Liver (tissue), 9 donors: ENCODE data around the gene BICDL2. TPM values are rescaled to one million over a fixed set of nuclear protein-coding genes. Genes with fewer than 3 reads are reported as not detected.

Source experiments
- DNase-seq: peaks from one replicate; pipeline ENCODE4 v3.0.0-alpha.2; 2017; ENCODE audit warnings: low spot score
- H3K27ac ChIP-seq, 2 donors: one replicate each; pipeline ENCODE4 v1.7.0; 2013; ENCODE audit warnings: inconsistent platforms in 2 of 2, low read length in 2 of 2, control low read depth in 1 of 2, low read depth in 1 of 2, mild to moderate bottlenecking in 1 of 2
- H3K27me3 ChIP-seq, 4 donors: one replicate each; pipeline versions ENCODE4 v1.6.1 to v1.7.0; 2013; ENCODE audit warnings: low read length in 3 of 4, inconsistent platforms in 1 of 4, mild to moderate bottlenecking in 1 of 4, moderate library complexity in 1 of 4; ENCODE audit not compliant: control insufficient read depth in 4 of 4, insufficient read depth in 4 of 4
- H3K36me3 ChIP-seq, 4 donors: one replicate each; pipeline versions ENCODE4 v1.6.1 to v1.7.0; 2013; ENCODE audit warnings: low read length in 3 of 4, mild to moderate bottlenecking in 3 of 4, low read depth in 1 of 4, moderate library complexity in 1 of 4; ENCODE audit not compliant: control insufficient read depth in 4 of 4, insufficient read depth in 3 of 4
- H3K4me1 ChIP-seq, 4 donors: one replicate each; pipeline versions ENCODE4 v1.6.1 to v1.7.0; 2013; ENCODE audit warnings: low read length in 3 of 4, mild to moderate bottlenecking in 3 of 4, moderate library complexity in 1 of 4; ENCODE audit not compliant: control insufficient read depth in 4 of 4, insufficient read depth in 4 of 4
- H3K4me3 ChIP-seq, 3 donors: one replicate each; pipeline versions ENCODE4 v1.6.1 to v1.7.0; 2013; ENCODE audit warnings: low read length in 3 of 3, control low read depth in 1 of 3, low read depth in 1 of 3, mild to moderate bottlenecking in 1 of 3
- H3K9ac ChIP-seq, 2 donors: one replicate each; pipeline ENCODE4 v1.7.0; 2013; ENCODE audit warnings: low read length in 2 of 2, mild to moderate bottlenecking in 2 of 2, moderate library complexity in 2 of 2, control low read depth in 1 of 2, low read depth in 1 of 2
- H3K9me3 ChIP-seq, 4 donors: one replicate each; pipeline versions ENCODE4 v1.6.1 to v1.7.0; 2013; ENCODE audit warnings: low read length in 3 of 4; ENCODE audit not compliant: control insufficient read depth in 4 of 4
- CTCF ChIP-seq: fragments of 150-350 bp; IDR thresholded peaks from 2 replicates; pipeline ENCODE4 v1.5.1; 2017; ENCODE audit warnings: improper control_type of control experiment, low read depth, low read length; ENCODE audit not compliant: missing input control
- EGR1 ChIP-seq, 2 donors: IDR thresholded peaks; 2 replicates each; pipeline ENCODE4 v1.6.1; 2016 to 2018; ENCODE audit warnings: antibody characterized with exemption in 2 of 2, low read depth in 2 of 2
- FOXA1 ChIP-seq: IDR thresholded peaks from 2 replicates; pipeline ENCODE4 v1.6.1; 2016; ENCODE audit warnings: antibody characterized with exemption
- FOXA2 ChIP-seq: IDR thresholded peaks from 2 replicates; pipeline ENCODE4 v1.6.1; 2016; ENCODE audit warnings: antibody characterized with exemption
- GABPA ChIP-seq, 2 donors: IDR thresholded peaks in 1 of 2; conservative IDR thresholded peaks in 1 of 2; 2 replicates each; pipeline ENCODE4 v1.6.1; 2016; ENCODE audit warnings: antibody characterized with exemption in 2 of 2, mild to moderate bottlenecking in 1 of 2, moderate library complexity in 1 of 2
- HNF4A ChIP-seq, 2 donors: conservative IDR thresholded peaks; 2 replicates each; pipeline ENCODE4 v1.6.1; 2016; ENCODE audit warnings: antibody characterized with exemption in 2 of 2, mild to moderate bottlenecking in 2 of 2
- HNF4G ChIP-seq: IDR thresholded peaks from 2 replicates; pipeline ENCODE4 v1.6.1; 2016; ENCODE audit warnings: antibody characterized with exemption
- JUND ChIP-seq, 2 donors: IDR thresholded peaks; 2 replicates each; pipeline ENCODE4 v1.6.1; 2016; ENCODE audit warnings: antibody characterized with exemption in 2 of 2
- NR2F2 ChIP-seq: IDR thresholded peaks from 2 replicates; pipeline ENCODE4 v1.6.1; 2016; ENCODE audit warnings: antibody characterized with exemption
- REST ChIP-seq: IDR thresholded peaks from 2 replicates; pipeline ENCODE4 v1.6.1; 2016; ENCODE audit warnings: antibody characterized with exemption, mild to moderate bottlenecking
- RXRA ChIP-seq, 2 donors: IDR thresholded peaks; 2 replicates each; pipeline ENCODE4 v1.6.1; 2017 to 2018; ENCODE audit warnings: antibody characterized with exemption in 2 of 2, mild to moderate bottlenecking in 1 of 2
- SP1 ChIP-seq: IDR thresholded peaks from 2 replicates; pipeline ENCODE4 v1.6.1; 2018; ENCODE audit warnings: antibody characterized with exemption, mild to moderate bottlenecking
- TAF1 ChIP-seq: conservative IDR thresholded peaks from 2 replicates; pipeline ENCODE4 v1.6.1; 2016; ENCODE audit warnings: antibody characterized with exemption, mild to moderate bottlenecking
- YY1 ChIP-seq: IDR thresholded peaks from 2 replicates; pipeline ENCODE4 v1.6.1; 2016; ENCODE audit warnings: antibody characterized with exemption, mild to moderate bottlenecking
- WGBS: extraction: QIAGEN DNeasy Blood & Tissue Kit; methylation state at CpG from one replicate; pipeline ENCODE4 v1.1.7; 2013; 5-methylcytosine and 5-hydroxymethylcytosine counted together
- polyA plus RNA-seq, 2 donors: library from polyadenylated mRNA; stranded (reverse) in 1 of 2; unstranded in 1 of 2; fragments of 200-250 nt in 1 of 2; fragments of >200 nt in 1 of 2; fragmentation: Nextera tagmentation in 1 of 2; extraction: Ambion mirVana in 1 of 2; gene quantifications; one replicate each; pipeline versions ENCODE4 v1.2.1 to v1.2.3, GENCODE V29; 2013 to 2015
- total RNA-seq, 2 donors: library from RNA; depleted of rRNA; stranded (reverse); fragments of >200 nt; gene quantifications; one replicate each; pipeline ENCODE4 v1.2.3, GENCODE V29; 2014
- TF ChIP-seq, protein P1 (sequence below): IDR thresholded peaks from 2 replicates; pipeline ENCODE4 v1.6.1; 2016; ENCODE audit warnings: antibody characterized with exemption
- donor health status: healthy.
- donor health status: healthy.
- donor health status: healthy.
- donor health status: healthy.
- donor health status: healthy.

Gene BICDL2
- total and polyA plus RNA-seq, 4 donors = 0.15 to 0.59 (median 0.33) TPM; not detected in 1

DNA sequence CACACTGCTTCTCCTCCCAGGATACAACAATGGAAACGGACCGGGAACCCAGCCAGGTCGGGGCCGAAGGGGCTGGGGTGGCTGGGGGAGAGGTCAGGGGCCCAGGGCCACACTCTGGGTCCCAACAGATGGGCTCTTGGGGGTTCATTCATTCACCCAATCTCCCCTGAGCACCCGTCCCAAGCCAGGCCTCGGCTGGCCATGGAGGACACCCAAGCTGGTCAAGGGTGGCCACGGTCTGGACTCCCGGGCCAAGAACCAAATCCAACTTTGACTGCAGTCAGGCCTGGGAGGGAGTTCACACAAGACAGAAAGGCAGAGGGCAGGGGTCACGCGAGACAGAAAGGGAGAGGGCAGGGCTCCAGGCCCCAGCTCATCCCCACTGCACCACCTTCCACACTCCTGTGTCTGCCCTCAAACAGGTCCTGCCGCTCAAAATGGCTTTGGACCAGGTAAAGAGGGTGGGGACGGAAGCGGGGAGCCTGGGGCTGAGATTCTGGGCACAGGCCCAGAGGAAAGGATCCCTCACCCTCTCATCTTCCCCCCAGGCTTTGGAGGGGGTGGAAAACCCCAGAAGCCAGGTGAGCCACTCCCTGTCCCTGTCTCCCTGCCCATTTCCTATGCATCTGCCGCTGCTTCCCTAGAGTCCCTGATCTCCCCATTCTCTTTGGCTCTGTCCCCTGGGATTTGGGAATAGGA, 44.2 kb downstream of the BICDL2 start:
- no peak for DNase-seq
- no peaks in the 10 kb centered on the region for H3K27me3 ChIP-seq
- WGBS = 87% methylated on average over 14 of the region's 14 CpGs
- no peak overlapping the region for H3K4me3 ChIP-seq
- no peaks in the 10 kb centered on the region for H3K36me3 ChIP-seq
- H3K9ac ChIP-seq = no peak overlapping the region
- H3K9me3 ChIP-seq = no peaks in the 10 kb centered on the region
- TF ChIP-seq HNF4G = no peak
- no peak for TF ChIP-seq NR2F2
- TF ChIP-seq YY1 = no peak
- TF ChIP-seq TAF1 = no peak
- TF ChIP-seq, protein P1, sequence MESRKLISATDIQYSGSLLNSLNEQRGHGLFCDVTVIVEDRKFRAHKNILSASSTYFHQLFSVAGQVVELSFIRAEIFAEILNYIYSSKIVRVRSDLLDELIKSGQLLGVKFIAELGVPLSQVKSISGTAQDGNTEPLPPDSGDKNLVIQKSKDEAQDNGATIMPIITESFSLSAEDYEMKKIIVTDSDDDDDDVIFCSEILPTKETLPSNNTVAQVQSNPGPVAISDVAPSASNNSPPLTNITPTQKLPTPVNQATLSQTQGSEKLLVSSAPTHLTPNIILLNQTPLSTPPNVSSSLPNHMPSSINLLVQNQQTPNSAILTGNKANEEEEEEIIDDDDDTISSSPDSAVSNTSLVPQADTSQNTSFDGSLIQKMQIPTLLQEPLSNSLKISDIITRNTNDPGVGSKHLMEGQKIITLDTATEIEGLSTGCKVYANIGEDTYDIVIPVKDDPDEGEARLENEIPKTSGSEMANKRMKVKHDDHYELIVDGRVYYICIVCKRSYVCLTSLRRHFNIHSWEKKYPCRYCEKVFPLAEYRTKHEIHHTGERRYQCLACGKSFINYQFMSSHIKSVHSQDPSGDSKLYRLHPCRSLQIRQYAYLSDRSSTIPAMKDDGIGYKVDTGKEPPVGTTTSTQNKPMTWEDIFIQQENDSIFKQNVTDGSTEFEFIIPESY = no peak
- TF ChIP-seq REST = no peak
- TF ChIP-seq GABPA (IDR thresholded peaks at IDR 0.05 in 1 of 2, conservative IDR thresholded peaks at IDR 0.05 in 1 of 2) = no peak
- TF ChIP-seq RXRA (IDR thresholded peaks at IDR 0.05) = no peak
- TF ChIP-seq SP1 = no peak
- no peak for TF ChIP-seq CTCF
- no peak for TF ChIP-seq FOXA2
- TF ChIP-seq JUND (IDR thresholded peaks at IDR 0.05) = no peak
- TF ChIP-seq FOXA1 = no peak
- TF ChIP-seq HNF4A (conservative IDR thresholded peaks at IDR 0.05) = no peak
- no peaks in the 10 kb centered on the region for H3K4me1 ChIP-seq
- no peak overlapping the region for H3K27ac ChIP-seq

- WGBS = 88% methylated on average over 12 of the region's 12 CpGs
- Histone ChIP-seq H3K9me3 (no peaks in the 10 kb centered on the region), H3K4me1 (no peaks in the 10 kb centered on the region), H3K27ac (no peak overlapping the region), H3K27me3 (no peaks in the 10 kb centered on the region), H3K36me3 (no peaks in the 10 kb centered on the region), H3K9ac (no peak overlapping the region), H3K4me3 (no peak overlapping the region)
- TF ChIP-seq TAF1 = no peak
- no peak for TF ChIP-seq EGR1 (IDR thresholded peaks at IDR 0.05; ENCODE audit: low read depth in 2 of 2)
- TF ChIP-seq HNF4A (conservative IDR thresholded peaks at IDR 0.05) = no peak
- TF ChIP-seq REST = no peak
- no peak for TF ChIP-seq FOXA1
- no peak for DNase-seq
These were observed 45.0 kb downstream of the BICDL2 start for GRCh38 chr16:2991566-2992261.
